OCI-LY7 (cell line): ENCODE data around the gene LBX2.

Experiments
- EZH2phosphoT487 ChIP-seq: fragments of 200-600 bp; sonication (generic); IDR thresholded peaks from 2 replicates; pipeline ENCODE4 v1.6.1; 2018; ENCODE audit warnings: low read depth, borderline replicate concordance, mild to moderate bottlenecking, mixed run types, antibody characterized with exemption, low read length, moderate library complexity, mixed read lengths
- TF ChIP-seq, protein P1 (sequence below): fragments of 200-600 bp; sonication (generic); conservative IDR thresholded peaks from 2 replicates; pipeline ENCODE4 v1.5.1; 2014; ENCODE audit warnings: mild to moderate bottlenecking, antibody characterized with exemption, low read length, moderate library complexity, mixed read lengths

GRCh38 chr2:74471332-74472065 is 27.9 kb downstream of the LBX2 start:
- TF ChIP-seq, protein P1, sequence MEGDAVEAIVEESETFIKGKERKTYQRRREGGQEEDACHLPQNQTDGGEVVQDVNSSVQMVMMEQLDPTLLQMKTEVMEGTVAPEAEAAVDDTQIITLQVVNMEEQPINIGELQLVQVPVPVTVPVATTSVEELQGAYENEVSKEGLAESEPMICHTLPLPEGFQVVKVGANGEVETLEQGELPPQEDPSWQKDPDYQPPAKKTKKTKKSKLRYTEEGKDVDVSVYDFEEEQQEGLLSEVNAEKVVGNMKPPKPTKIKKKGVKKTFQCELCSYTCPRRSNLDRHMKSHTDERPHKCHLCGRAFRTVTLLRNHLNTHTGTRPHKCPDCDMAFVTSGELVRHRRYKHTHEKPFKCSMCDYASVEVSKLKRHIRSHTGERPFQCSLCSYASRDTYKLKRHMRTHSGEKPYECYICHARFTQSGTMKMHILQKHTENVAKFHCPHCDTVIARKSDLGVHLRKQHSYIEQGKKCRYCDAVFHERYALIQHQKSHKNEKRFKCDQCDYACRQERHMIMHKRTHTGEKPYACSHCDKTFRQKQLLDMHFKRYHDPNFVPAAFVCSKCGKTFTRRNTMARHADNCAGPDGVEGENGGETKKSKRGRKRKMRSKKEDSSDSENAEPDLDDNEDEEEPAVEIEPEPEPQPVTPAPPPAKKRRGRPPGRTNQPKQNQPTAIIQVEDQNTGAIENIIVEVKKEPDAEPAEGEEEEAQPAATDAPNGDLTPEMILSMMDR = no peak
- TF ChIP-seq EZH2phosphoT487 = no peak
